Tibial nerve (tissue), 4 donors: ENCODE data around the gene TMEM207. TPM values are rescaled to one million over a fixed set of nuclear protein-coding genes. Genes with fewer than 3 reads are reported as not detected.
"Not testable (repeated sequence)": the region's sequence is repeated elsewhere in the genome, so short reads cannot be mapped to it uniquely, and the experiment has no call there.

Experiments
- DNase-seq, 2 donors: peaks; one replicate each; pipeline ENCODE4 v3.0.0-alpha.2; 2019; ENCODE audit warnings: low spot score in 2 of 2
- H3K27ac ChIP-seq, 4 donors: fragments of 200-600 bp; sonication (generic) in 3 of 4; one replicate each; pipeline ENCODE4 v1.5.1; 2017 to 2019; ENCODE audit warnings: mild to moderate bottlenecking in 1 of 4
- H3K27me3 ChIP-seq, 2 donors: fragments of 200-600 bp; sonication (generic) in 1 of 2; one replicate each; pipeline versions ENCODE4 v1.5.1 to v1.6.0; 2017 to 2019
- H3K36me3 ChIP-seq, 3 donors: fragments of 200-600 bp; sonication (generic); one replicate each; pipeline ENCODE4 v1.5.1; 2018 to 2019
- H3K4me1 ChIP-seq, 4 donors: fragments of 200-600 bp; sonication (generic) in 3 of 4; one replicate each; pipeline ENCODE4 v1.5.1; 2017 to 2019
- H3K4me3 ChIP-seq, 4 donors: fragments of 200-600 bp; sonication (generic) in 3 of 4; one replicate each; pipeline ENCODE4 v1.5.1; 2017 to 2019; ENCODE audit warnings: mild to moderate bottlenecking in 1 of 4, moderate library complexity in 1 of 4
- H3K9me3 ChIP-seq, 4 donors: fragments of 200-600 bp; sonication (generic) in 3 of 4; one replicate each; pipeline ENCODE4 v1.5.1; 2017 to 2019
- EP300 ChIP-seq, 2 donors: sonication (generic); formaldehyde crosslinking; IDR thresholded peaks; one replicate each; pipeline ENCODE4 v1.6.1; 2017; ENCODE audit warnings: antibody characterized with exemption in 2 of 2, mild to moderate bottlenecking in 1 of 2
- POLR2A ChIP-seq, 2 donors: fragments of 450-650 bp; IDR thresholded peaks; one replicate each; pipeline ENCODE4 v1.6.1; 2017; ENCODE audit warnings: antibody characterized with exemption in 2 of 2, mild to moderate bottlenecking in 2 of 2, moderate library complexity in 2 of 2
- WGBS, 2 donors: methylation state at CpG; one replicate each; pipeline ENCODE4 v1.1.5; 2018; 5-methylcytosine and 5-hydroxymethylcytosine counted together
- total RNA-seq, 4 donors: library from RNA; depleted of rRNA; stranded (reverse); fragments of >200 nt; gene quantifications; one replicate each; pipeline ENCODE4 v1.1.0, GENCODE V29; 2016
- TF ChIP-seq, protein P1 (sequence below), 5 experiments: fragments of 200-600 bp in 3 of 5; fragments of 450-650 bp in 2 of 5; sonication (generic) in 3 of 5; IDR thresholded peaks; one replicate each; pipeline ENCODE4 v1.5.1; 2016 to 2019; ENCODE audit warnings: antibody characterized with exemption in 5 of 5, mild to moderate bottlenecking in 3 of 5, moderate library complexity in 2 of 5

The TMEM207 gene
- total RNA-seq, 4 donors from 2014 or later: not detected

DNA sequence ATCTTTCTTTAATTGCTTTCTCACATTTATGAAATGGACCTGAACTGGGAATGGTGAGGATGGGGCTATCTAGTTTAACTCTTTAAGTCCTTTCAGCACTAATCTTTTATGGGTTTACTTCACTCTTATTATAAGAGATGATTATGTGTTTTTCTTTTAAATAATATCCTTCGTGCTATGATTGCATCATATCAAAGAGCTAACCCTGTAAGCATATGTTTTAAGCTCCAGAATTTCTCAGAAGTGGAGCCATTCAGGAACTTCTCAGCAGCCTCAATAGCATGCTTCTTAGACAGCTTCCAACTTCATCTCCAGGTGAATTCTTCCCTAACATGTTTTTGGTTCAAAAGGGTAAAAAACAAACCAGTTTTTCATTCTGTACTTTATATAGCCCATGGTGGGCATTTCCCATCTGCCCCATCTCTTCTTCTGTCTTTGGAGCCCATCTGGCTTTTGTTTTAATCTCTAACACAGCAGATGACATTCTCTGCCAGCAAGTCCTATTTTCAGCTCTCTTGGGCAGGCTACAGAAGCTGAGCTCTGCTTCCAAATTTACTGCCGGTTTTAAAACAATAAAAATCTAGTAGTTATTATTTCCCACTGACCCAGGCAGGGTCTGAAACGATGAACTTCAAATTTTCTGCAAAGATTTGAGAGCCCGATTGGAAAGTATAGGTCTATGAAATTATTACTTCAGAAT, 37.4 kb upstream of the TMEM207 start:
- H3K4me1 ChIP-seq: peaks cover 0 to 3% (median 0%) of the 10 kb centered on the region in 4 donors
- WGBS, 2 donors: 64 to 70% methylated on average over 4 of the region's 4 CpGs
- H3K27ac ChIP-seq: no peak overlapping the region
- TF ChIP-seq POLR2A (IDR thresholded peaks at IDR 0.05): no peak
- TF ChIP-seq, protein P1, sequence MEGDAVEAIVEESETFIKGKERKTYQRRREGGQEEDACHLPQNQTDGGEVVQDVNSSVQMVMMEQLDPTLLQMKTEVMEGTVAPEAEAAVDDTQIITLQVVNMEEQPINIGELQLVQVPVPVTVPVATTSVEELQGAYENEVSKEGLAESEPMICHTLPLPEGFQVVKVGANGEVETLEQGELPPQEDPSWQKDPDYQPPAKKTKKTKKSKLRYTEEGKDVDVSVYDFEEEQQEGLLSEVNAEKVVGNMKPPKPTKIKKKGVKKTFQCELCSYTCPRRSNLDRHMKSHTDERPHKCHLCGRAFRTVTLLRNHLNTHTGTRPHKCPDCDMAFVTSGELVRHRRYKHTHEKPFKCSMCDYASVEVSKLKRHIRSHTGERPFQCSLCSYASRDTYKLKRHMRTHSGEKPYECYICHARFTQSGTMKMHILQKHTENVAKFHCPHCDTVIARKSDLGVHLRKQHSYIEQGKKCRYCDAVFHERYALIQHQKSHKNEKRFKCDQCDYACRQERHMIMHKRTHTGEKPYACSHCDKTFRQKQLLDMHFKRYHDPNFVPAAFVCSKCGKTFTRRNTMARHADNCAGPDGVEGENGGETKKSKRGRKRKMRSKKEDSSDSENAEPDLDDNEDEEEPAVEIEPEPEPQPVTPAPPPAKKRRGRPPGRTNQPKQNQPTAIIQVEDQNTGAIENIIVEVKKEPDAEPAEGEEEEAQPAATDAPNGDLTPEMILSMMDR (IDR thresholded peaks at IDR 0.05): no peak
- TF ChIP-seq EP300 (IDR thresholded peaks at IDR 0.05): no peak
- no peak overlapping the region for H3K4me3 ChIP-seq
- H3K9me3 ChIP-seq: no peaks in the 10 kb centered on the region
- no peak for DNase-seq
- H3K36me3 ChIP-seq: no peaks in the 10 kb centered on the region
- no peaks in the 10 kb centered on the region for H3K27me3 ChIP-seq

DNA sequence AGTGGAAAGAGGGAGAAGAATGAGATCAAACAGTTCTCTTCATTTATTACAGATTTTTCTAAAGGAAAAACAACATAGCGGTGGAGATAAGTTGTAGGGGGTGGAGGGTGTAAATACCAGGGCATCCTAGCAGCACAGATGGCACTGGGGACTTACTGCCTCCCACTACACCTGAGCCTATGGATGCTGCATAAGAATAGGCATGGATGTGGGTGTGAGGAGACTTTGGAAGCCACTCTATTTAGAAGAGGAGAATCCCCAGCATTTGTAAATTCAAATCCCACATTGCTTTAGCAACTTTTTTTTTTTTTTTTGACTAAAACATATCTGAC, 36.8 kb upstream of the TMEM207 start:
- peaks cover 0 to 3% (median 0%) of the 10 kb centered on the region in 4 donors for H3K4me1 ChIP-seq

DNA sequence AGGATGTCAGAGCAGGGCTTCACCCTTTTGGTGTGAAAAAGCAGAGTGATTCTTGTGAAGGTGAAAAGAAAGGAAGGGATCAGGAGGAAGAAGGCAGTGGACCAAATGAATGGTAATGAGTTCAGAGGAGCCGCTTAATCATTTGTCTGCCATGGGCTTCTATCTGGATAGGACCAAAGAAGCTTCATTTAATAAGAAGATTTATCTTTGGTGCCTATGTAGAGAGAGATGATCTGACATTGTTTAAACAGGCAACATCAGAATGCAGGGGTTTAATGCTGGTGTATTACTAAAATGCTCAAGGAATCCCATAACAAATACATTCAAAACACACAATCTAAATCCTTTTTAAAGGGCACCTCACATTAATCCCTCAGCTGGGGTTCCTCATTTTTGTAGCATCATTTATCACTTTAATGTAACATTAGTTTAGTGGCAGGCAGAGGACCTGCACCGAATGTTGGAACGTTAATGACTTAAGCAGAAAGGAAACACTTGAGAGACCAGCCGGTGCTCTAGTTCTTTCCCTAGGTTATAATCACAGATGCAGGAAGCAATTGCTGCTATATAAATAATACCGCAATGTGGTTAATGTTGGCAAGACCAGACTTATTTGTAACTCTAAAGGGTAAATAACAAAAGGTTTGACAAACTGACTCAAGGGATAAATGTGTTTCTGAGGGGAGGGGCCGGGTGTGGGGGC, 36.3 kb upstream of the TMEM207 start:
- no peak for TF ChIP-seq POLR2A (IDR thresholded peaks at IDR 0.05)
- TF ChIP-seq EP300 (IDR thresholded peaks at IDR 0.05): no peak
- TF ChIP-seq, protein P1 (IDR thresholded peaks at IDR 0.05): no peak
- 32 to 33% methylated on average over 6 of the region's 6 CpGs for WGBS, 2 donors
- Histone ChIP-seq H3K27me3 (no peaks in the 10 kb centered on the region), H3K27ac (no peak overlapping the region), H3K4me1 (peaks cover 0 to 3% (median 0%) of the 10 kb centered on the region in 4 donors), H3K4me3 (no peak overlapping the region), H3K36me3 (no peaks in the 10 kb centered on the region), H3K9me3 (no peaks in the 10 kb centered on the region)
- no peak for DNase-seq

More for the DNA sequence above, 36.8 kb upstream of the TMEM207 start:
- H3K4me3 ChIP-seq: no peak overlapping the region
- H3K9me3 ChIP-seq: no peaks in the 10 kb centered on the region
- DNase-seq: no peak
- H3K27me3 ChIP-seq: no peaks in the 10 kb centered on the region
- WGBS, 2 donors: 4 to 15% methylated on average over 1 of the region's 1 CpG
- H3K27ac ChIP-seq: no peak overlapping the region
- TF ChIP-seq, protein P1 (IDR thresholded peaks at IDR 0.05): no peak
- TF ChIP-seq EP300 (IDR thresholded peaks at IDR 0.05) (no peak), POLR2A (IDR thresholded peaks at IDR 0.05) (no peak)
- H3K36me3 ChIP-seq: no peaks in the 10 kb centered on the region

DNA sequence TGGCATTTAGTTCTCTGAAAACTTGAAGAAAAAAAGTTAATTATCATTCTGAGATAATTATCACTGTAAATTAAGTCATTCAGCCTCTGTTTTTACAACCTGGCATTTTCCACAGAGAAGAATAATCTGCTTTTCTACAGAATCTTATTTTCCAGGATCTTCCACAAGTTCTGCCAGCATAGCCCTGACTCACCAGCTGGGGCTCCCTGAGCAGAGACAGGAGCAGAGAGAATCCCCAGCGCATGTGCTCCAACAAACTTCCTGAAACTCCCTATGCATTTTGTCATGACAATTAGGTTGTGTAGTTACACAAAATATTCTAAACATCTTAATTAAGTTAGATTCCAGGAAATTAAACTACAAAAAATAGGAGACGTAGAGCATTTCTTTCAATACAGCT, 32.1 kb upstream of the TMEM207 start:
- H3K4me3 ChIP-seq: no peak overlapping the region
- TF ChIP-seq, protein P1 (IDR thresholded peaks at IDR 0.05): no peak
- TF ChIP-seq POLR2A (IDR thresholded peaks at IDR 0.05): no peak
- TF ChIP-seq EP300 (IDR thresholded peaks at IDR 0.05): no peak
- no peak for DNase-seq

DNA sequence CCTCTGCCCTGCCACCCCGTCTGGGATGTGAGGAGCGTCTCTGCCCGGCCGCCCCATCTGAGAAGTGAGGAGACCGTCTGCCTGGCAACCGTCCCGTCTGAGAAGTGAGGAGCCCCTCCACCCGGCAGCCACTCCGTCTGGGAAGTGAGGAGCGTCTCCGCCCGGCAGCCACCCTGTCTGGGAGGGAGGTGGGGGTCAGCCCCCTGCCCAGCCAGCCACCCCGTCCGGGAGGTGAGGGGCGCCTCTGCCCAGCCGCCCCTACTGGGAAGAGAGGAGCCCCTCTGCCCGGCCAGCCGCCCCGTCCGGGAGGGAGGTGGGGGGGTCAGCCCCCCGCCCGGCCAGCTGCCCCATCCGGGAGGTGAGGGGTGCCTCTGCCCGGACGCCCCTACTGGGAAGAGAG, 23.6 kb upstream of the TMEM207 start:
- H3K4me1 ChIP-seq, H3K27me3 ChIP-seq, H3K36me3 ChIP-seq, DNase-seq, H3K27ac ChIP-seq, H3K4me3 ChIP-seq: not testable (repeated sequence)
- H3K9me3 ChIP-seq: peaks cover 0 to 22% (median 0%) of the 10 kb centered on the region in 4 donors
- 95 to 98% methylated on average over 8 to 20 of the region's 25 CpGs for WGBS, 2 donors

More for the DNA sequence above, 32.1 kb upstream of the TMEM207 start:
- 74 to 79% methylated on average over 2 of the region's 2 CpGs for WGBS, 2 donors
- H3K27ac ChIP-seq: no peak overlapping the region
- H3K9me3 ChIP-seq: no peaks in the 10 kb centered on the region
- peaks cover 0 to 3% (median 0%) of the 10 kb centered on the region in 4 donors for H3K4me1 ChIP-seq
- H3K36me3 ChIP-seq: no peaks in the 10 kb centered on the region
- no peaks in the 10 kb centered on the region for H3K27me3 ChIP-seq
